ENCODE data around the gene DCBLD1.

DNA sequence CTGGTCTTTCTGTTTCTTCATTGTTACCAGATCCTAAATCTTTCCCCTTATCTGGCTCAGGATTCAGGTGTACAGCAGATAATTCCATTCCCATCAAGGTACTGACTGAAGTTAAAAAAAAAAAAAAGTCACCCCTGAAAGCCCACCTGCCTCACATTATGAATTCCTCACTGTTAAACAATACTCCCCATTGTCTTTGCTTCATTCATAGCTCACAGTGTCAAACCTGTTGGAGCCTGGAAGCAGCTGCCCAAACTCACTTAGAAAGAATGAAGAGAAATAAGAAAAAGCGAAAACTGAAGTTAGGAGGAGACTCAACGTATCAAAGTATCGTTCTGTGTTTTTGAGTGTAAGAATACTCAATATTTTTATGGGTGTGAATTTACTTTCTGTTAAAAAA is 1.8 kb upstream of the DCBLD1 start:
- TF ChIP-seq, protein P1, sequence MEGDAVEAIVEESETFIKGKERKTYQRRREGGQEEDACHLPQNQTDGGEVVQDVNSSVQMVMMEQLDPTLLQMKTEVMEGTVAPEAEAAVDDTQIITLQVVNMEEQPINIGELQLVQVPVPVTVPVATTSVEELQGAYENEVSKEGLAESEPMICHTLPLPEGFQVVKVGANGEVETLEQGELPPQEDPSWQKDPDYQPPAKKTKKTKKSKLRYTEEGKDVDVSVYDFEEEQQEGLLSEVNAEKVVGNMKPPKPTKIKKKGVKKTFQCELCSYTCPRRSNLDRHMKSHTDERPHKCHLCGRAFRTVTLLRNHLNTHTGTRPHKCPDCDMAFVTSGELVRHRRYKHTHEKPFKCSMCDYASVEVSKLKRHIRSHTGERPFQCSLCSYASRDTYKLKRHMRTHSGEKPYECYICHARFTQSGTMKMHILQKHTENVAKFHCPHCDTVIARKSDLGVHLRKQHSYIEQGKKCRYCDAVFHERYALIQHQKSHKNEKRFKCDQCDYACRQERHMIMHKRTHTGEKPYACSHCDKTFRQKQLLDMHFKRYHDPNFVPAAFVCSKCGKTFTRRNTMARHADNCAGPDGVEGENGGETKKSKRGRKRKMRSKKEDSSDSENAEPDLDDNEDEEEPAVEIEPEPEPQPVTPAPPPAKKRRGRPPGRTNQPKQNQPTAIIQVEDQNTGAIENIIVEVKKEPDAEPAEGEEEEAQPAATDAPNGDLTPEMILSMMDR (conservative IDR thresholded peaks at IDR 0.05 in 1 of 2, IDR thresholded peaks at IDR 0.05 in 1 of 2; ENCODE audit: low read depth in 1 of 2, low read length in 2 of 2), result no peak
- no peak for TF ChIP-seq EZH2 (IDR thresholded peaks at IDR 0.05; ENCODE audit: low read length, missing control alignments)
